Esophagus muscularis mucosa (tissue), 4 donors: ENCODE measurements around the gene SGSM2.

Source experiments
- EP300 ChIP-seq: sonication (generic); formaldehyde crosslinking; IDR thresholded peaks from one replicate; pipeline ENCODE4 v1.6.1; 2017; ENCODE audit warnings: antibody characterized with exemption
- POLR2A ChIP-seq: fragments of 450-650 bp; IDR thresholded peaks from one replicate; pipeline ENCODE4 v1.6.1; 2017; ENCODE audit warnings: antibody characterized with exemption, moderate library complexity, mild to moderate bottlenecking, low read depth
- TF ChIP-seq, protein P1 (sequence below), 3 experiments: fragments of 200-600 bp in 2 of 3; fragments of 450-650 bp in 1 of 3; sonication (generic) in 2 of 3; IDR thresholded peaks; one replicate each; pipeline ENCODE4 v1.5.1; 2017 to 2019; ENCODE audit warnings: antibody characterized with exemption in 3 of 3, mild to moderate bottlenecking in 2 of 3, moderate library complexity in 1 of 3

DNA sequence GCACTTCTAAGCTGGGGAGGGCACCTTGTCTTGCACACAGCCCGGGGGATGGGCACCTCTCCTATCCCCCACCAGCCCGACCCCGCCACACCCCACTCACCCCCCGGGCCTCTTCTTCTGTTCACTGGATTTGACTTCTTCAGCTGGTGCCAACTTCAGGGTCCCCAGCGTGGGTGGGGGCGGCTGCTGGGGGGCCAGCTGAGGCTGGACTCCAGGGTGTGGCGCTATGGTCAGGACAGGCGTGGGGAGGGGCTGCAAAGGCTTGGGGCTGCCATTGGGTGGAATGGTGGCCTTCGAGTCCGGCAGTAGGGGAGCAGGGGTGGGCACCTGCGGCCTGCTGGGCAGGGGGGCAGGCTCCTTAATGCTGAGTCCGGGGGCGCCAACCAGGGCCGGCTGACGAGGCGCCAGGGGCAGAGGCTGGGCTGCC lies 57.5 kb downstream of the SGSM2 start:
- TF ChIP-seq, protein P1, sequence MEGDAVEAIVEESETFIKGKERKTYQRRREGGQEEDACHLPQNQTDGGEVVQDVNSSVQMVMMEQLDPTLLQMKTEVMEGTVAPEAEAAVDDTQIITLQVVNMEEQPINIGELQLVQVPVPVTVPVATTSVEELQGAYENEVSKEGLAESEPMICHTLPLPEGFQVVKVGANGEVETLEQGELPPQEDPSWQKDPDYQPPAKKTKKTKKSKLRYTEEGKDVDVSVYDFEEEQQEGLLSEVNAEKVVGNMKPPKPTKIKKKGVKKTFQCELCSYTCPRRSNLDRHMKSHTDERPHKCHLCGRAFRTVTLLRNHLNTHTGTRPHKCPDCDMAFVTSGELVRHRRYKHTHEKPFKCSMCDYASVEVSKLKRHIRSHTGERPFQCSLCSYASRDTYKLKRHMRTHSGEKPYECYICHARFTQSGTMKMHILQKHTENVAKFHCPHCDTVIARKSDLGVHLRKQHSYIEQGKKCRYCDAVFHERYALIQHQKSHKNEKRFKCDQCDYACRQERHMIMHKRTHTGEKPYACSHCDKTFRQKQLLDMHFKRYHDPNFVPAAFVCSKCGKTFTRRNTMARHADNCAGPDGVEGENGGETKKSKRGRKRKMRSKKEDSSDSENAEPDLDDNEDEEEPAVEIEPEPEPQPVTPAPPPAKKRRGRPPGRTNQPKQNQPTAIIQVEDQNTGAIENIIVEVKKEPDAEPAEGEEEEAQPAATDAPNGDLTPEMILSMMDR (IDR thresholded peaks at IDR 0.05), result no peak
- no peak for TF ChIP-seq POLR2A
- no peak for TF ChIP-seq EP300
